Stimulated activated CD8-positive, alpha-beta memory T cell treated with anti-CD3 and anti-CD28 coated beads, Interleukin-2, amount 100 ng/mL, for 48 hours (primary cell): Measurements from ENCODE around the gene POPDC3.
"Not testable (repeated sequence)": the region's sequence is repeated elsewhere in the genome, so short reads cannot be mapped to it uniquely, and the experiment has no call there.

Experiments used
- DNase-seq, 2 donors: peaks; one replicate each; pipeline ENCODE4 v3.0.0-alpha.2; 2020; ENCODE audit warnings: low read depth in 2 of 2

Gene POPDC3

GRCh38 chr6:105196076-105196475 lies 16.3 kb upstream of the POPDC3 start:
- no peak for DNase-seq

GRCh38 chr6:105194591-105194990 lies 14.8 kb upstream of the POPDC3 start:
- no peak for DNase-seq

GRCh38 chr6:105194106-105194505 lies 14.3 kb upstream of the POPDC3 start:
- no peak for DNase-seq

- no peak for DNase-seq
Measured at GRCh38 chr6:105193647-105194046, 13.8 kb upstream of the POPDC3 start.

GRCh38 chr6:105192707-105193465 lies 13.1 kb upstream of the POPDC3 start:
- DNase-seq, result no peak

GRCh38 chr6:105191351-105191750 lies 11.5 kb upstream of the POPDC3 start:
- DNase-seq, result no peak

- no peak for DNase-seq
Measured at GRCh38 chr6:105189026-105189820, 9.4 kb upstream of the POPDC3 start.

- DNase-seq, result no peak
Measured at GRCh38 chr6:105188251-105188650, 8.4 kb upstream of the POPDC3 start.

- no peak for DNase-seq
Measured at GRCh38 chr6:105186576-105186975, 6.8 kb upstream of the POPDC3 start.

GRCh38 chr6:105184921-105185320 lies 5.1 kb upstream of the POPDC3 start:
- no peak for DNase-seq

- no peak for DNase-seq
Measured at GRCh38 chr6:105181981-105182515, 2.2 kb upstream of the POPDC3 start.

- DNase-seq, result no peak
Measured at GRCh38 chr6:105178636-105179035, 1.2 kb downstream of the POPDC3 start.

- DNase-seq, result no peak
Measured at GRCh38 chr6:105178110-105178509, 1.7 kb downstream of the POPDC3 start.

- DNase-seq, result no peak
Measured at GRCh38 chr6:105177556-105177955, 2.3 kb downstream of the POPDC3 start.

- no peak for DNase-seq
Measured at GRCh38 chr6:105174512-105174911, 5.3 kb downstream of the POPDC3 start.

GRCh38 chr6:105172515-105172914 lies 7.3 kb downstream of the POPDC3 start:
- not testable (repeated sequence) for DNase-seq

- no peak for DNase-seq
Measured at GRCh38 chr6:105170059-105170458, 9.8 kb downstream of the POPDC3 start.

GRCh38 chr6:105167914-105168313 lies 11.9 kb downstream of the POPDC3 start:
- DNase-seq, result no peak

GRCh38 chr6:105164418-105164817 lies 15.4 kb downstream of the POPDC3 start:
- no peak for DNase-seq

GRCh38 chr6:105163183-105163582 lies 16.6 kb downstream of the POPDC3 start:
- no peak for DNase-seq

GRCh38 chr6:105162377-105162776 lies 17.4 kb downstream of the POPDC3 start:
- no peak for DNase-seq

GRCh38 chr6:105161421-105161820 lies 18.4 kb downstream of the POPDC3 start:
- no peak for DNase-seq

GRCh38 chr6:105153676-105154075 lies 26.1 kb downstream of the POPDC3 start:
- DNase-seq, result no peak
